VCaP (cell line): ENCODE results near the gene TYR.
A peak's percentile ranks its signal among the peaks of the same experiment; 100 is the strongest.
"Not testable (repeated sequence)": the region's sequence is repeated elsewhere in the genome, so short reads cannot be mapped to it uniquely, and the experiment has no call there.

Experiments used
- H3K27ac ChIP-seq: fragments of 450-650 bp; 2 replicates; pipeline ENCODE4 v1.5.1; 2017
- TF ChIP-seq, protein P1 (sequence below): fragments of 450-650 bp; conservative IDR thresholded peaks from 2 replicates; pipeline ENCODE4 v1.5.1; 2017; ENCODE audit warnings: mild to moderate bottlenecking, moderate library complexity

TYR gene

DNA sequence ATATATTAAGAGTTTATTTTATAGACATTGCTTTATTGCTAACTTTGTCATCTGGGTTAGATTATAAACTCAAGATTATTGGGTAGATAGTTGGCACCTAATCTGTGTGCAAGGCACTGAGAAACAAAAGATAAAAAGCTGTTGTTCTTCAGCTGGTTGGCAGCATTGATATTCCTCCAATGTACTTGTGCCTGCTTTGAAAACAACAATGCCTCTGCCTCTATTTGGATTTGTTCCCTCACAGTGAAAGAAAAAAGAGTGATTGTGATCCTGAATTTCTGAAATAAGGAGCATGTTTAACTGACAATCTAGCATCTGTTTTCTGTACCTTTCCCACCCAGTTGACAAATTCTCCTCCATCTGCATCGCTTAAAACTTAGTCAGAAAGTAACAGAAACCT lies 98.3 kb downstream of the TYR start:
- TF ChIP-seq, protein P1, sequence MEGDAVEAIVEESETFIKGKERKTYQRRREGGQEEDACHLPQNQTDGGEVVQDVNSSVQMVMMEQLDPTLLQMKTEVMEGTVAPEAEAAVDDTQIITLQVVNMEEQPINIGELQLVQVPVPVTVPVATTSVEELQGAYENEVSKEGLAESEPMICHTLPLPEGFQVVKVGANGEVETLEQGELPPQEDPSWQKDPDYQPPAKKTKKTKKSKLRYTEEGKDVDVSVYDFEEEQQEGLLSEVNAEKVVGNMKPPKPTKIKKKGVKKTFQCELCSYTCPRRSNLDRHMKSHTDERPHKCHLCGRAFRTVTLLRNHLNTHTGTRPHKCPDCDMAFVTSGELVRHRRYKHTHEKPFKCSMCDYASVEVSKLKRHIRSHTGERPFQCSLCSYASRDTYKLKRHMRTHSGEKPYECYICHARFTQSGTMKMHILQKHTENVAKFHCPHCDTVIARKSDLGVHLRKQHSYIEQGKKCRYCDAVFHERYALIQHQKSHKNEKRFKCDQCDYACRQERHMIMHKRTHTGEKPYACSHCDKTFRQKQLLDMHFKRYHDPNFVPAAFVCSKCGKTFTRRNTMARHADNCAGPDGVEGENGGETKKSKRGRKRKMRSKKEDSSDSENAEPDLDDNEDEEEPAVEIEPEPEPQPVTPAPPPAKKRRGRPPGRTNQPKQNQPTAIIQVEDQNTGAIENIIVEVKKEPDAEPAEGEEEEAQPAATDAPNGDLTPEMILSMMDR: no peak
- H3K27ac ChIP-seq: no peak overlapping the region

DNA sequence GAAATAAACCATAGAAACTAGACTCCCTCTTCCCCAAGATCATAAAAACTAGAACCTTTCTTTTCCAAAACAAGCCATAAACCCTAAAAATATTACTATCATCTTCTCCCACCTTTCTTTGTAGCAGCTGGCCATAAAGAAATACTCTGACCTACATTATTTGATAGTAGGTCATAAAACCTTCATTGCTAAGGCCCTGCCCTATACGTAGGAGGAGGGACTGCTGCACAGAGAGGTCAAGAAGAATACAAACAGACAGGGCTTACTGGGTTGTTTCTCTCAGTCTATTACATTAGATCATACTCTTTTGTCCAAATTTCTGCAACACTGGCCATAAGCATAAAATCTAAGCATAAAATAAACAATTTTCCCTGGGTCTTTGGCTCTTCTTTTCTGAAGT lies 101.5 kb downstream of the TYR start:
- no peak overlapping the region for H3K27ac ChIP-seq
- TF ChIP-seq, protein P1: no peak

DNA sequence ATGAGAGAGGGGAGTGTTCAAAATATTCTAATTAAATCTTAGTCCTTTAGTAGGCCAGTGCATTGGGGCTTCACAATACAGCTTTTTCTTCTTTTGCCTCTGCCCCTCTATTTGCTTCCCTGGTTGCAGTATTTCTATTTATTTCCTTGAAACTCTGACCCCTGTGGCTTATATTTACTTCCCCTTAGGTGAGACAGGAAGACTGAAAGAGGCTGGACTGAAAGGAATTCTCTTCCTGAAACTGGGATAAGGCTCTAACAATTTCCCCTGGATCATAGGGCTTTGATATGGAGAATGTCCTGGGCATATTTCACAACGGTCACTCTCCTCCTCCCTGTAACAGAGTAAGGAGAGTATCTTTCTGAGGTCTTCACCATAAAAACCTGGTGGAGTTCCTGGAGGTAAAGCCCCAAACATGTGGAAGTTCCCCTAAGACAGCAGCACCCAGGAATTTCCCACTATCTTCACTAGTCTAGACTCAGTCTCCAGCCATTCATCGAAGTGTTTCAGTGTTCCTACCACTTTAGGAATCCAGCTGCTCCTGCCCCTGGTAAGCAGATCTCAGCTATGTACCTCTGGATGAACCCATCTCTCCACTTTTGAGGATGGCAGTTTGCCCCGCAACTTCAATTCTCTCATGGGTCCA lies 103.5 kb downstream of the TYR start:
- not testable (repeated sequence) for H3K27ac ChIP-seq

DNA sequence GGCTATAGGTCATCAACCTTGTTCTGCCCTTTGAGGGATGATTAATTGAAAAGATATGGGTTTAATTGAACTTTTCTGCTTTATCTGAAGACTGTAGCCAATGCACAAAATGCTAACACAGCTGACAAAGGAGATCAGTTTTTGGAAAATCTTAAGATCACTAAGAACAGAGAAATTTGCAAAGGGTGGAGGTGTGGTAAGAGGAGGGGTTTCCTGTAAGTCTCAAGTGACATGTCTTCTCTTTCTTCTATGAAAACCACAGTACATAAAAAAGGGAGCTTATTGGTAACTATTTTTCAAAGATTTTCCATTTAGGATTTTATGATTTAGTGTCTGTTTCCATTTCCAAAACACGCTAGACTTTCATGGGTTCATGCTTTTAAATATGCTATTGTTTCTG lies 108.9 kb downstream of the TYR start:
- not testable (repeated sequence) for H3K27ac ChIP-seq

DNA sequence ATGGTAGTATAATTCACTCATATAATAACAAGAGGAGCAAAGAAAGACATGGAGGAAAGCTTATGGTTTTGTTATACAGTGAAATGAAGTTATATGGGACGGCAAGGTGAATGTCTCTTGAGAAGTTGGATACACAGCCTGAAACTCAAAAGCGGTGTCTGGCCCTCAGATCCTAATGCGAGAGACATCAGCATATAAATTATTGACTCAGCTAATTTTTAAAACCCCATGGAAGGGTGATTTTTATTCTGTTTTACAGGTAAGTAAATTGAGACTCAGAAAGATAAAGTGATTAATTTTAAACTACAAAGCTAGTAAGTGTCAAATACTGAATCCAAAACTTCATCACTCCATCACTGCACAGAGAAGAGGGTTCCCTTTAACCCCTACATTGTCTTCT lies 110.3 kb downstream of the TYR start:
- H3K27ac ChIP-seq: not testable (repeated sequence)

DNA sequence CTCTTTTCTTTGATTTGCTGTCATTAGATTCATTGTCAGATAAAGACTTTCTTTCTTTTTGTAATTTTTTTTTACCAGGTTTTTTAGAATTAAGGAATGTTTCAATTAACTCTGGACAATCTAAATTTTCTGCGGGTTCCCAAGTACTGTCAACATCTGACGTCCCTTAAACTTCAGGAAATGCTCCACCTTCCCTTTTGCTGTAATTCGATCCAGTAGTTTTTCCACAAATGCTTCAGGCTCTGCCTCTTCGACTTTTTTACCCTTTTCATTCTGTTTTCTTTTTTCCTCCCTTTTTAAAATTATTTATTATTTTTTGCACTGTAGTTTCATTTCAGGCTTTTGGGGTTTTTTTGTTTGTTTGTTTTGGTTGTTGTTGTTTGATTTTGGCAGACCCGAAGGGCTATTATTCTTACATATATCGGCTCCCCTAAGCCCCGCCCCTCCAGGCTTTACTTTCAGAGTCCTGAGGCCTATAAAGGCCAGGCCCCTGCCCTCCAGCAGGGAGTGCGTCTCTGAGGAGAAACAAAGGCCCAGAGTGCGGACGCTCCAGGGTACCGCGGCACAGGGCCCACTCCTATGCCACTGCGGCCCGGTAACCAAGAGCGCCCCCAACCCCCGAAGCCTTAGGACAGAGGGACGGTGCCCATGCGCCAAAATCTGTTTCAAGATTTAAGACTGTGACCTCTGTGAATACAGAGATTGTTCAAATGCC lies 116.4 kb downstream of the TYR start:
- H3K27ac ChIP-seq: no peak overlapping the region
- TF ChIP-seq, protein P1: no peak

DNA sequence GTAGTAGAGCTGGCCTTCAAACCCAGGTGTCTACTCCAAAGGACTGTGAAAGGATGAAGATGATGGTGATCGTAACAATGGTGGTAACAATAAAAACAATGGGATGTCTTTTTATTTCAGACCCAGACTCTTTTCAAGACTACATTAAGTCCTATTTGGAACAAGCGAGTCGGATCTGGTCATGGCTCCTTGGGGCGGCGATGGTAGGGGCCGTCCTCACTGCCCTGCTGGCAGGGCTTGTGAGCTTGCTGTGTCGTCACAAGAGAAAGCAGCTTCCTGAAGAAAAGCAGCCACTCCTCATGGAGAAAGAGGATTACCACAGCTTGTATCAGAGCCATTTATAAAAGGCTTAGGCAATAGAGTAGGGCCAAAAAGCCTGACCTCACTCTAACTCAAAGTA lies 117.3 kb downstream of the TYR start:
- H3K27ac ChIP-seq: not testable (repeated sequence)

DNA sequence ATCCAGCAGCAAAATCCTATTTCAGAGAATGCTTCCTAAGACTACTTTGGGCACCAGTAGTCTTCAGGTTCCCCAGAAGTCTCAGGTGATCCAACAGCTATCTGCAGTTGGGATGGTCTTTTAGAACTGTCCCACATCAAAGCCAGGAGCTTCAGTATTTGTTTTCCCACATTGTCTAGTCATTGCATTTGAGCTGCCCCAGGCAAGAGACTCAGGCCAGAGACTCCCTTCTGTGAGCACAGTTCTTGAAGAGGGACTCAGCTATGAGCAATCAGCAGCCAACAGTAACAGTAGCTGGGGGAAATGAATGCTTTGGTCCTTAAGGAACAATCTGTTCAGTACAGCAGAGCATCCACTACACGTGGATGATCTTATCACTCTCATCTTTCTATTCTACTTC lies 125.4 kb downstream of the TYR start:
- H3K27ac ChIP-seq: not testable (repeated sequence)

DNA sequence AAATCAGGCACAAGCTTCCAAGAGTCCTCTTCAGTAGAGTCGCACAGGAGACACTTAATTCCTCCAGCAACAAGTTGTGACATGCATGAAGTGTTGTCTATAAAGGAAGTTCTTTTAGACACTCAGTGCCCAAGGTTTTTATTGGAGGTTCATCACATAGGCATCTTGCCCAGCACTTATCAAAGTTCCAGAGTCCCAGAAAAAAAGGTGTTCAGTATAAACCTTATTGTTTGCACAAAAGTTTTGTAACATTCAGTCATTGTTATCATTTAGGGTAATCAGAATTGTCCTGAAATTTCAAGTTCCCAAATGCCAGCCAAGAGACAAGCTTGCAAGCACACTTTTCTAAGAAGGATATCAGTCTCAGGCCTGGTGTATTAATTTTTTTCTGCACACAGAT lies 130.6 kb downstream of the TYR start:
- H3K27ac ChIP-seq: not testable (repeated sequence)

DNA sequence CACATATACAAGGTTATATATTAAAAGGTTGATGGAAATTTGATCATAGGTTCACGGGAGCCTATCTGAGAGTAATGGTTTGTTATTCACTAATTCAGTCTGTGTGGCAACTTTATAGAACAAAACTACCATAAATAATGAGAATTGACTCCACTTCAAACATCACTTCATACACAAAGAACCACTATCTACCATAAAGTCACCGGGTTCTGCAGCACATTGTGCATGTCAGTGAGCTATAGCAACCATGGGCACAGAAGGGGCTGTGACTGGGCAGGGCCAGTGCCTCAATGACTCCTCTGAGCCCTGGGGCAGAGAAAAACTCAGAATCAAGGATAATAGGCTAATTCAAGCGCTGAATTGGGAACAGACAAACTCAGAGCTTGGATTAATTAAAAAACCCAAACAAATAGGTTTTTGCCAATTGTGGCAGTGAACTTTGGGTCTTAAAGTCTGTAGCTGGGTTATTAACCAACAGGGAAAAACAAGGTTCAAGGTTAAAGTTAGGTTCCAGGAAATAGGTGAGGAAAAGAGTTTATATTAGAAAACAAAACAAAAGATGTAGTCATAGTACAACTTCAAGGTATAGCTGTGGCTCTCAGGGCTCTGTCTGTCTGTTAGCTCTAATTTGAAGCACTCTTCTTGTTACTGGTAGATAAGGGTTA lies 131.8 kb downstream of the TYR start:
- peak overlapping the region; percentile 45; the same call in 1 of the 2 replicates for H3K27ac ChIP-seq

DNA sequence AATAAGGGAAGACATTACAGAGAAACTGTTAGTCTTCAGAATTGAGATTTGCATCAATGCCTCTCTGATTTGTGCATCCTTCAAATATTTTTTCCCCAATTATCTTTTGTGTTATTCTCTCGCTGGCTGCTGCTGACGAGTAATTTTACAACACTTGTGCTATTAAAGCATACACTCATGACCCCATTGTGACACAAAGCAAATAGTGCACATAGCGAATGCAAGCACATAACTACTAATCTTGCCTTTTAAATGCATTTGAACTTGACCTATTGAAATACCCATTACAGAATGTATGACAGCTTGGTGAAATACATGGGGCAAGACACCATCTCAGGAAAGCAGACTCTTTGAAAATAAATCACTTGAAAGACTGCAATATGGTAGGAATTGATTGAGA lies 132.9 kb downstream of the TYR start:
- H3K27ac ChIP-seq: peak overlapping the region; percentile 45; the same call in 1 of the 2 replicates

DNA sequence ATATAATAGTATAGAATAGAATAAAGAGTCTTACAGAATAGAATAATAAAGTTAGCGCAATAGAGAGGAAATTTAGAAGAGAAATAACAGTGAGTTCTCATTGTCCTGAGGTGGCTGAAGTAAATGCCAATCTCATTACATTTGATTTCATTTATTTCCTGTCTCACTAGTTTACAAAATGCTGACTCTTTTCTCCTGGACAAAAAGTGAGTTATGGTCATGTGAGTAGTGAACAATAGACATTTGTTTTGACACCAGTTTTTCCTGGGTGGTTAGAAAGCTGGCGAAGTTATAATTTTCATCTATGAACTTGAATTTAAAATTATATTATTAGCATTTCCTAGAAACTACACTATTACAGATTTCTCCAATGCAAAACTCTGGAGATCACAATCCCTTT lies 143.7 kb downstream of the TYR start:
- no peak overlapping the region for H3K27ac ChIP-seq
- TF ChIP-seq, protein P1: no peak
